Chondrocyte (in vitro differentiated cells): ENCODE data around the gene MYH10. TPM values are rescaled to one million over a fixed set of nuclear protein-coding genes. Genes with fewer than 3 reads are reported as not detected.
A peak's percentile ranks its signal among the peaks of the same experiment; 100 is the strongest.

Source experiments
- DNase-seq: peaks from one replicate; pipeline ENCODE4 v3.0.0; 2021; ENCODE audit warnings: mixed read lengths, low spot score
- H3K27ac Mint-ChIP-seq: one replicate; pipeline ENCODE4 v1.8.0; 2021; ENCODE audit warnings: mild to moderate bottlenecking, moderate library complexity, mixed read lengths; ENCODE audit not compliant: unreplicated experiment
- H3K27me3 Mint-ChIP-seq: 2 replicates; pipeline ENCODE4 v1.8.0; 2021; ENCODE audit warnings: low read depth, mixed read lengths
- H3K36me3 Mint-ChIP-seq: 2 replicates; pipeline ENCODE4 v1.8.0; 2021; ENCODE audit warnings: low read depth, mixed read lengths
- H3K4me1 Mint-ChIP-seq: 2 replicates; pipeline ENCODE4 v1.8.0; 2021; ENCODE audit warnings: low read depth, mild to moderate bottlenecking, mixed read lengths
- H3K4me3 Mint-ChIP-seq: one replicate; pipeline ENCODE4 v1.8.0; 2021; ENCODE audit warnings: mild to moderate bottlenecking, moderate library complexity, mixed read lengths; ENCODE audit not compliant: unreplicated experiment
- H3K9me3 Mint-ChIP-seq: 2 replicates; pipeline ENCODE4 v1.8.0; 2021; ENCODE audit warnings: low read depth, mixed read lengths
- total RNA-seq: library from RNA; stranded (reverse); gene quantifications from 3 replicates; pipeline ENCODE4 v1.2.1, GENCODE V29; 2021
- TF ChIP-seq, protein P1 (sequence below): fragments of 200-600 bp; sonication (generic); IDR thresholded peaks from 2 replicates; pipeline ENCODE4 v1.5.0; 2021; ENCODE audit warnings: antibody characterized with exemption, mild to moderate bottlenecking, moderate library complexity

The MYH10 gene
- total RNA-seq, 1 donor from 2014 or later = 296 TPM

DNA sequence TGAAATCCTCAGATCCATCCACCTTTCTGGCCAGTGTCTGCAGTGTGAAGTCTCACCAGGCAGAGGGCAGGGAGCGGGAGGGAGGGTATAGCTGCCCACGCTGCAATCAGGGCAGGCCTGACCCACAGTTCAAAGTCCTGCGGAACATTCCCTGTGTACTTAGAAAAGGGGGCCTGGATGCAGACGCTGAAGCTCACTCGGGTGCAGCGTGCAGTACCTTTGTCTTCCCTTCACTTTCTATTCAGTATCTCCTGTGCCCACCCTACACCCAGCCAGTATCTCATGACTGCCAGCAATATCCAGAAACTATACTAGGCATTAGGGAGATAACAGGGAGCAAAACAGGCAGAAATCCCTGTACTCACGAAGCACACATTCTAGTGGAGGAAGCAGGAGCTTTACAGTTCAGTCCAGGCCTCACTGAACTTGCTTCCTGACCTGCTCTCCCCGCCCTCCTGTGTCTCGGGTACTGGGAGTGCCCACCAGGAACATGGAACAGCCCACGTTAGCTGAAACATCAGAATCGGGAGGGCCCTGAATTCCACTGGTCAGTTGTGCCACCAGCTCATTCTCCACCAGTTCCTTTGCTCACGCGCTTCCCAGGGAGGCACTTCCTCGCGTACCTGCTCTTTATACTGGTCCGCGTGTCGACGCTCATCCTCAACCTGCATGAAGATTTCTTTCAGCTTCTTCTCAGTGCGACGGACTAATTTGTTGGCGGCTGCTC, 152.6 kb downstream of the MYH10 start:
- Mint-ChIP-seq H3K4me1 (no peaks in the 10 kb centered on the region), H3K9me3 (no peaks in the 10 kb centered on the region), H3K27me3 (no peaks in the 10 kb centered on the region), H3K36me3 (peaks cover 54% of the 10 kb centered on the region), H3K4me3 (no peak overlapping the region), H3K27ac (peak overlapping the region; percentile 59)
- TF ChIP-seq, protein P1, sequence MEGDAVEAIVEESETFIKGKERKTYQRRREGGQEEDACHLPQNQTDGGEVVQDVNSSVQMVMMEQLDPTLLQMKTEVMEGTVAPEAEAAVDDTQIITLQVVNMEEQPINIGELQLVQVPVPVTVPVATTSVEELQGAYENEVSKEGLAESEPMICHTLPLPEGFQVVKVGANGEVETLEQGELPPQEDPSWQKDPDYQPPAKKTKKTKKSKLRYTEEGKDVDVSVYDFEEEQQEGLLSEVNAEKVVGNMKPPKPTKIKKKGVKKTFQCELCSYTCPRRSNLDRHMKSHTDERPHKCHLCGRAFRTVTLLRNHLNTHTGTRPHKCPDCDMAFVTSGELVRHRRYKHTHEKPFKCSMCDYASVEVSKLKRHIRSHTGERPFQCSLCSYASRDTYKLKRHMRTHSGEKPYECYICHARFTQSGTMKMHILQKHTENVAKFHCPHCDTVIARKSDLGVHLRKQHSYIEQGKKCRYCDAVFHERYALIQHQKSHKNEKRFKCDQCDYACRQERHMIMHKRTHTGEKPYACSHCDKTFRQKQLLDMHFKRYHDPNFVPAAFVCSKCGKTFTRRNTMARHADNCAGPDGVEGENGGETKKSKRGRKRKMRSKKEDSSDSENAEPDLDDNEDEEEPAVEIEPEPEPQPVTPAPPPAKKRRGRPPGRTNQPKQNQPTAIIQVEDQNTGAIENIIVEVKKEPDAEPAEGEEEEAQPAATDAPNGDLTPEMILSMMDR = no peak
- DNase-seq = no peak

DNA sequence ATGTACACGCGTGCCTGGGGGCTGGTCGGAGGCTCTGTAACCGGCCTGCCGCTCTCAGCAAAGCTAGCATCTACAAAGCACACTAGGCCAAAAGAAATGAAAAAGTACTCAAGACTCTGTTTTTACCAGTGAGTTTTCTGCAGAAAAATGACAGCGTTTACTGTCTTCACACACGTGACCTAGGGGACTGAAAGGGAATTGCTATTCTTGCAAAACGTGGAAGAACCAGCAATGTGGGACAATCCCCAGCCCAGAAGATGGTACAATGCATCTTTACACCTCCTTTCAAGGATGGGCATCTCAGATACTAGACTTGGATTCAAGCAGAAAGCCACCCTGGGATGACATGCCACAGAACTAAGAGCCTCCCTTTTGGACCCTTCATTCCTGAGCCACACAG, 153.4 kb downstream of the MYH10 start:
- no peaks in the 10 kb centered on the region for H3K4me1 Mint-ChIP-seq
- no peak for DNase-seq
- no peak overlapping the region for H3K4me3 Mint-ChIP-seq
- H3K9me3 Mint-ChIP-seq = no peaks in the 10 kb centered on the region
- no peak overlapping the region for H3K27ac Mint-ChIP-seq
- peaks cover 52% of the 10 kb centered on the region for H3K36me3 Mint-ChIP-seq
- no peaks in the 10 kb centered on the region for H3K27me3 Mint-ChIP-seq
- TF ChIP-seq, protein P1 = no peak

DNA sequence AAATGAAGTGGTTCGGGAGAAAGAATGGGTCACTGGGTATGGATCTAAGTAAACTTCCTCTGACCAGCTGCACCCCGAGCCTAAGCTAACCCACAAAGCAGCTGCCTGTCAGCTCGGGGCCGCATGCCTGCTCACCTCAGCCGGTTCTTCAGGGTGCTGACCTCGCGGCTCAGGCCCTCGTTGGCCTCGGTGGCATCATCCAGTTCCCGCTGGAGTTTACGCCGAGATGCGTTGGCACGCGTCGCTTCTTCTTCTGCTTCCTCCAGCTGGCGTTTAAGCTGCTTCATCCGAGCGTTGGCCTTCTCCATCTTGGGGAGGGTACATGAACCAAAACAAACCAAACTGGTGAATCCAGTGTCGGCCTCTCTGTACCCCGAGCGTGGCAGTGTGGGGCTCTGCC, 153.8 kb downstream of the MYH10 start:
- H3K36me3 Mint-ChIP-seq = peaks cover 52% of the 10 kb centered on the region
- no peaks in the 10 kb centered on the region for H3K9me3 Mint-ChIP-seq
- H3K27ac Mint-ChIP-seq = no peak overlapping the region
- no peaks in the 10 kb centered on the region for H3K4me1 Mint-ChIP-seq
- DNase-seq = no peak
- H3K27me3 Mint-ChIP-seq = no peaks in the 10 kb centered on the region
- TF ChIP-seq, protein P1 = no peak
- H3K4me3 Mint-ChIP-seq = no peak overlapping the region

GRCh38 chr17:8475781-8476180, 154.7 kb downstream of the MYH10 start:
- H3K4me1 Mint-ChIP-seq = no peaks in the 10 kb centered on the region
- peak overlapping the region; percentile 19 for H3K27ac Mint-ChIP-seq
- peaks cover 51% of the 10 kb centered on the region for H3K36me3 Mint-ChIP-seq
- no peaks in the 10 kb centered on the region for H3K9me3 Mint-ChIP-seq
- H3K27me3 Mint-ChIP-seq = no peaks in the 10 kb centered on the region
- no peak for DNase-seq
- no peak overlapping the region for H3K4me3 Mint-ChIP-seq
- TF ChIP-seq, protein P1 = no peak

DNA sequence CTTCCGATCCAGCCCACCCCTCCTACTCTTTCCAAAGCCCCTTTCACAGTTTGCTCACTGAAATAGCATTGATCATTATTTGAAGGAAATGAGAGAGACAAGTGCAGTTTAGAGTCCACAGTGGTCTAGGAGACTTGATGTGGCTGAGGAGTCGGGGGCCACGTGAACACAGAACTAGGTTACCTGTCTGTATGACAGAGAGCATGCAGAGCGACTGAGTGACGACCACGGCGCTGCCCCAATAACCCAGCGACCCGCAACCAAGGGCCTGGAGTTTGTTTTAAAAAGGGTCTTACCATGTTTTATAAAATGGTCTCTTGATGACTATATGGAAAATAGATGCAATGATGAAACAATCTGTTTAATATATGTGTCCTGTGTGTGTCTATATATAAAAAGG, 155.3 kb downstream of the MYH10 start:
- TF ChIP-seq, protein P1 = no peak
- no peaks in the 10 kb centered on the region for H3K9me3 Mint-ChIP-seq
- no peak overlapping the region for H3K4me3 Mint-ChIP-seq
- peak overlapping the region; percentile 19 for H3K27ac Mint-ChIP-seq
- H3K27me3 Mint-ChIP-seq = no peaks in the 10 kb centered on the region
- no peaks in the 10 kb centered on the region for H3K4me1 Mint-ChIP-seq
- no peak for DNase-seq
- peaks cover 47% of the 10 kb centered on the region for H3K36me3 Mint-ChIP-seq
